ENCODE measurements around the gene FAT1.

The FAT1 gene

GRCh38 chr4:186651624-186652023 lies 72.0 kb downstream of the FAT1 start:
- DNase-seq (ENCODE audit: low read depth) = no peak

GRCh38 chr4:186651181-186651603 lies 72.5 kb downstream of the FAT1 start:
- DNase-seq (ENCODE audit: low read depth) = no peak

- no peak for DNase-seq (ENCODE audit: low read depth)
Observed at GRCh38 chr4:186650401-186651180, 73.1 kb downstream of the FAT1 start.

- DNase-seq (ENCODE audit: low read depth) = no peak
Observed at GRCh38 chr4:186647821-186648220, 75.8 kb downstream of the FAT1 start.

GRCh38 chr4:186644737-186645261 lies 78.9 kb downstream of the FAT1 start:
- no peak for DNase-seq (ENCODE audit: low read depth)

GRCh38 chr4:186644311-186644638 lies 79.4 kb downstream of the FAT1 start:
- DNase-seq (ENCODE audit: low read depth) = no peak

GRCh38 chr4:186643501-186644310 lies 80.0 kb downstream of the FAT1 start:
- DNase-seq (ENCODE audit: low read depth) = no peak

GRCh38 chr4:186642998-186643397 lies 80.7 kb downstream of the FAT1 start:
- DNase-seq (ENCODE audit: low read depth) = no peak

GRCh38 chr4:186642530-186642929 lies 81.1 kb downstream of the FAT1 start:
- DNase-seq (ENCODE audit: low read depth) = no peak

- DNase-seq (ENCODE audit: low read depth) = no peak
Observed at GRCh38 chr4:186634591-186635128, 89.0 kb downstream of the FAT1 start.

GRCh38 chr4:186633844-186634243 lies 89.8 kb downstream of the FAT1 start:
- DNase-seq (ENCODE audit: low read depth) = no peak

GRCh38 chr4:186630128-186630527 lies 93.5 kb downstream of the FAT1 start:
- DNase-seq (ENCODE audit: low read depth) = no peak

GRCh38 chr4:186628058-186628711 lies 95.5 kb downstream of the FAT1 start:
- no peak for DNase-seq (ENCODE audit: low read depth)

GRCh38 chr4:186627226-186627865 lies 96.3 kb downstream of the FAT1 start:
- no peak for DNase-seq (ENCODE audit: low read depth)

- no peak for DNase-seq (ENCODE audit: low read depth)
Observed at GRCh38 chr4:186624951-186625350, 98.7 kb downstream of the FAT1 start.

GRCh38 chr4:186623546-186623945 lies 100.1 kb downstream of the FAT1 start:
- DNase-seq (ENCODE audit: low read depth) = no peak

- no peak for DNase-seq (ENCODE audit: low read depth)
Observed at GRCh38 chr4:186622788-186623464, 100.7 kb downstream of the FAT1 start.

- DNase-seq (ENCODE audit: low read depth) = no peak
Observed at GRCh38 chr4:186621959-186622553, 101.6 kb downstream of the FAT1 start.

- no peak for DNase-seq (ENCODE audit: low read depth)
Observed at GRCh38 chr4:186619088-186619487, 104.6 kb downstream of the FAT1 start.

GRCh38 chr4:186617921-186618320 lies 105.7 kb downstream of the FAT1 start:
- DNase-seq (ENCODE audit: low read depth) = no peak

- no peak for DNase-seq (ENCODE audit: low read depth)
Observed at GRCh38 chr4:186607490-186607889, 116.2 kb downstream of the FAT1 start.

All from stimulated activated CD8-positive, alpha-beta memory T cell treated with anti-CD3 and anti-CD28 coated beads, Interleukin-12 subunit alpha, Interleukin-12 subunit beta, amount 100 ng/mL, for 4 hours (primary cell).